GF-D8 (cell line): ENCODE results near the gene GNPTG.
A peak's percentile ranks its signal among the peaks of the same experiment; 100 is the strongest.

Experiments used
- DNase-seq: peaks from one replicate; lab custom pipeline; 2025; lab: John Stamatoyannopoulos, UW

The GNPTG gene

DNA sequence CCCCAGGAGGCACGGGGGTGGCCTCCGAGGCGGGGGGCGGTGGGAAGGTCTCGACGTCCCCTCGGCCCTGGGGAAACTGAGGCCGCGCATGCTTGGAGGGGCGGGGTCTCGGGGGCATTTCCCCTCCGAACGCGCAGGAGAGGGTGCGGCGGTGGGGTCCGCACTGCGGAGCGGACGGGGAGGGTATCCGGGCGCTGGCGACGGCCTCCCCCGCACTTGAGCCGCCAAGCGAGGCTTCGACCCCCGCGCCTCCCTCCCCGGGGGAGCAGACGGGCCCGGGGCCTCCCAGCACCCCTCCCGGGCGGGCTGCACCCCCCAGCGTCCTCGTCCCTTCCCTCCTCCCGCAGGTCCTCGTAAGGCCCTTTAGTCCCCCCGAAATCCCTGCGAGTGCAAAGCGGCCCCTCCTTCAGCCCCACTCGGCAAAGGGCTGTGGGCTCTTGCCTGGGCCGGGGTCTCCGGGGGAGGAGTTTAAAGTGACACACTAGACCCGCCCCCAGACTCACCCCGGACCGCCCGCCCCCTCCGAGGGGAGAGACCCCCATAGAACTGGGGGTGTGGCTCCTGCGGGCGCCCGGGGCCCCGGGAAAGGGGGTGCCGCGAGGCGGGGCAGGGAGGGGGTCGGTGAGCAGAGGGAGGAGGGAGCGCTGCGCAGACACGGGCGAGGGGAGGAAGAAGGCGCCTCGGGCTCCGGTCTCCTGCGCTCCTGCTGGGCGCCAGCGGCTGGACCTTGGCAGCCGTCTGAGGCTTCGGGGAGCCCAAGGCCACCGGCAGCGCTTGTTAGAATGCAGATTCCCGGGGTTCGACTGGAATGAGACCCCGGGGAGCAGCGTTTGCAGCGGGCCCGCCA lies 17.7 kb upstream of the GNPTG start:
- no peak for DNase-seq

- DNase-seq = no peak
These were observed 17.0 kb upstream of the GNPTG start for GRCh38 chr16:1334739-1335138.

GRCh38 chr16:1335211-1335971 lies 16.3 kb upstream of the GNPTG start:
- DNase-seq = no peak

GRCh38 chr16:1335996-1336395 lies 15.7 kb upstream of the GNPTG start:
- DNase-seq = no peak

DNA sequence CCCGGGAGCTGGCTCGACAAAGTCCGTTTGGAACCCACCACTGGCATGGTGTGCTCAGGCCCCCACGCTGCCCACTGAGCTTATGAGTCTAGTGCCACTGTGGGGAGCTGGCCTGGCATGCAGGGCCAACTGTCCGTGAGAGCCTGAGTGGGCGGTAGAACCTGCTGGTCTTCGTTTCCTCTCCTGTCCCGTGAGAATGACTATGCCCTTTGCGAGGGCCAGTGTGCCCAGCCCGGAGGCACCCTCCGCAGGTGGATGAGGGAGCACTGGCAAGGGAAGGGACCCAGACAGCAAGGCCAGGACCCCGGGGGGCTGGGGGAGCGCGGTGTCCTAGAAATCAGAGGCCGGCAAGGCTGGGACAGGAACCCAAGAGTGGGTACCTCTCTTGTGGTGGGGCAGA lies 15.1 kb upstream of the GNPTG start:
- DNase-seq = no peak

DNA sequence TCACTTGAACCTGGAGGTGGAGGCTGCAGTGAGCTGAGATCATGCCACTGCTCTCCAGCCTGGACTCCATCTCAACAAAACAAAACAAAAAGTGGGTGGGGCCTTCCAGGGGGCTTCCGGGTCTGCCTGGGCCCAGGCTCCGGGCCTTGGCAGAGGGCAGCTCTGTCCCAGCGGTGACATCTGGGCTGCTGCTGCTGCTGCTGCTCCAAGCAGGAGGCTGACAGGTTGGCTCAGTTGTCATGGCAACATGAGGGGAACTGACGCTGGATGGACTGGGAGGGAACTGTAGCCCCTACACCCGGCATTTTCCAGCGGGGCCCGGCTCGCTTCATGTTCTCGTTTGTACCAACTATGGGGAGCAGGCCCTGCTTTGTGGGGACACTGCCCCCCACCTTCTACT lies 14.2 kb upstream of the GNPTG start:
- no peak for DNase-seq

DNA sequence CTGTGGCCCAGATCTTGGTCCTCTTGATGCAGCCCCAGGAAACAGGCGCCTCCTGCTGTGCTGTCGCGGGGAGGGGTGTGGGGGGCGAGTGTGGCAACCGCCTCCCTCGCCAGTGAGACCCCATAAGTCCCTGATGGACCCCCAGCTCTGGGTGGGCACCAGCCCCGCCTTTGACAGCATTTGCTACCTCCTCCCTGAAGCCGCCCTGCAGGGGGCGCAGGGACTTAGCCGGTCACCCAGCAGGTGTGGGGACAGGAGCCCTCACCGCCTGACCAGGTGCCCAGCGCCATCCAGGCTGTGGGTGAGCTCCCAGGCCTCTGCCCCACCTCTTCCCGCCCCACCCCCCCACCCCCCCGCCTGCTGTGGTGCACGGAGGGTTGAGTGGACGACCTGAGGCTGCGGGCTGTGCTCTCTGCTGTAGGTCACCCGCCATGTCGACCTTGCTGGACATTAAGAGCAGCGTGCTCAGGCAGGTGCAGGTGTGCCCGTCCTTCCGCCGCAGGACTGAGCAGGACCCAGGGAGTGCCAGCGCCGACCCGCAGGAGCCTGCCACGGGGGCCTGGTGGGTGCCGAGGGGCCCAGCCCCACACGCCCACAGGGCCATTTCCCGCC lies 13.5 kb upstream of the GNPTG start:
- no peak for DNase-seq

- DNase-seq = no peak
These were observed 12.7 kb upstream of the GNPTG start for GRCh38 chr16:1338855-1339675.

DNA sequence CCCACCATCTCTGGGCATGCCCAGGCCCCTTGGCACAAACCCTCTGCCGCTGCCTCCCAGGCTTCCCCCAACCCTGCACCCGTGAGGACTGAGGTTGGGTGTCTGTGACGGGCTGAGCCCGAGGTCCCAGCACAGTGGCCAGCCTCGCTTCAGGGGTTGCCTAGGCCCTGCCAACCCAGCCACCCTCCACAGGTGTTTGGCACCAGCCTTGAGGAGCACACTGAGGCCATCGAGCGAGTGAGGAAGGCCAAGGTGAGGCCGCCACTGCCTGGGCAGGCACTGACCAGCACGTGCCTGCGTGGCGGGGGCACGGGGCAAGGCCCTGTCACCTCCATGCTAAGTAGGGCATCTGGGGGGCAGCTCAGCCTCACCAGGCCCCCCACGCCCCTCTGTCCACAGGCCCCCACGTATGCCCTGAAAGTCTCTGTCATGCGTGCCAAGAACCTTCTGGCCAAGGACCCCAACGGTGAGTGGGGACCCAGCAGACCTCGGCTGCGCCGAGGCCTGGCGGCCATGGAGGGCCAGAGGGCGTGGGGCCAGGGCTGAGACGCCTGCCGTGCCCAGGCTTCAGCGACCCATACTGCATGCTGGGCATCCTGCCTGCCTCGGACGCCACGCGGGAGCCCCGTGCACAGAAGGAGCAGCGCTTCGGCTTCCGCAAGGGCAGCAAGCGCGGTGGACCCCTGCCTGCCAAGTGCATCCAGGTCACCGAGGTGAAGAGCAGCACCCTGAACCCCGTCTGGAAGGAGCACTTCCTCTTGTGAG lies 10.8 kb upstream of the GNPTG start:
- DNase-seq = no peak

GRCh38 chr16:1341495-1342420 lies 10.0 kb upstream of the GNPTG start:
- DNase-seq = no peak

GRCh38 chr16:1342526-1343427 lies 9.0 kb upstream of the GNPTG start:
- peak; percentile 84 for DNase-seq

- DNase-seq = no peak
These were observed 8.1 kb upstream of the GNPTG start for GRCh38 chr16:1343428-1344242.

DNA sequence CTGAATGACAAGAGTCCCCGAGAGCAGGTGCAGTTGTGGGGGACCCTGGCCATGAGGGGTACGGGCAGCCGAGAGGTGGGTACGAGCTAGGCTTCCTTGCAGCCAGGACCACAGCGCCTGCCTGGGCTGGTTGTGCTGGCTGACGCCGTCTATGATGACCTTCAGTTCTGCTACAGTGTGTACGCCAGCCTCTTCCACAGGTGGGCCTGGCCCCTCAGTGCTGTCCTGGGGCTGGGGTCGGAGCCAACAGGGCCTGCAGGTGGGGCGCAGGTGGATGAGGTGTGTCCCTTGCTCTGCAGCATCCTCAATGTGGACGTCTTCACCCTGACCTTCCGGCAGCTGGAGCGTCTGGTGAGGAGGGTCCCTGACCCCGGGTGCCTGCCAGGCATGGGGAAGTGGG lies 7.2 kb upstream of the GNPTG start:
- no peak for DNase-seq

DNA sequence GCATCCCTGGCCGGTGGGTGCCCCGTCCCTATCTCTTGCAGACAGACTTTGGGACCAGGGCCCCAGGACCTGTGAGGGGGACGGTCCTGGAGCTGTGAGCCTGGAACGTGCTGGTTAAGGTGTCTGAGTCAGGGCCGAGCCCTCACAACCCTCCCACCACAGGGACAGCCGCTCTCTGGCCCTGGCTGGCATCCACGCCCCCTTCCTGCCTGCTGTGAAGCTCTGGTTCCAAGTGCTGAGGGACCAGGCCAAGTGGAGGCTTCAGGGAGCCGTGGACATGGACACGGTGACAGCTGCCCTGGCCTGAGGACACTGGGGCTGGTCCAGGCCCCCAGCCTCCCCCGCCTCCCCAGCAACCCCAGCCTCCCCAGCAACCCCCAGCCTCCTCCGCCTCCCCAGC lies 6.6 kb upstream of the GNPTG start:
- no peak for DNase-seq

DNA sequence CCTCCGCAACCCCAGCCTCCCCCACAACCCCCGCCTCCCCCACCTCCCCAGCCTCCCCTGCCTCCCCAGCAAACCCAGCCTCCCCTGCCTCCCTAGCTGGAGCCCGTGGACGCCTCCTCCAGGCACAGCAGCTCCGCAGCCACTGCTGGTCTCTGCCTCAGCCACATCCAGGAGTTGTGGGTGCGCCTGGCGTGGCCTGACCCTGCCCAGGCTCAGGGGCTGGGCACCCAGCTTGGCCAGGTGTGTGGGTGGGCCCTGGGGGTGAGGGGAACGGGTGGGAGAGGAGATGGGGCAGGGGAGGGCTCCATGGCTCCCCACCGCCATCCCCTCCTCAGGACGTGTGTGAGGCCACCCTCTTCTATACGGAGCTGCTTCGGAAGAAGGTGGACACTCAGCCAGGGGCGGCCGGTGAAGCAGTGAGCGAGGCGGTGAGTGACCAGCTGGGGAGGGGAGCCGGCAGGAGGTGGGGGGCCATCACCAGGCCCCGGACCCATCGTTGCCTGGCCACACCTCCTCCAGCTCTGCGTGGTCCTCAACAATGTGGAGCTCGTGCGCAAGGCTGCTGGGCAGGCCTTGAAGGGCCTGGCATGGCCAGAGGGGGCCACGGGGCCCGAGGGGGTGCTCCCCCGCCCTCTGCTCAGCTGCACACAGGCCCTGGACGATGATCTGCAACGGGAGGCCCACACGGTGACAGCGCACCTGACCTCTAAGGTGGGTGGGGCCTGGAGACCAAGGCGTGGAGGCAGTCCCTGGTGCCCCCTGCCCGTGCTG lies 5.9 kb upstream of the GNPTG start:
- DNase-seq = no peak

- DNase-seq = no peak
These were observed 5.1 kb upstream of the GNPTG start for GRCh38 chr16:1346422-1347285.
